Measurements from ENCODE around the gene OAS2.

GRCh38 chr12:113052326-113052725, 74.0 kb downstream of the OAS2 start:
- TF ChIP-seq CTCF (conservative IDR thresholded peaks at IDR 0.05) (no peak), ZFX (IDR thresholded peaks at IDR 0.05) (no peak)

Data from C4-2B (cell line).